Progenitor cell of endocrine pancreas (in vitro differentiated cells): Measurements from ENCODE around the gene RREB1. TPM values are rescaled to one million over a fixed set of nuclear protein-coding genes. Genes with fewer than 3 reads are reported as not detected.

Experiments
- DNase-seq: peaks from one replicate; pipeline ENCODE4 v3.0.0; 2021; ENCODE audit warnings: low spot score; ENCODE audit not compliant: unreplicated experiment
- H3K27ac Mint-ChIP-seq: 2 replicates; pipeline ENCODE4 v1.8.0; 2021; ENCODE audit warnings: mild to moderate bottlenecking, moderate library complexity, mixed read lengths
- H3K27me3 Mint-ChIP-seq: 2 replicates; pipeline ENCODE4 v1.8.0; 2021; ENCODE audit warnings: mixed read lengths
- H3K36me3 Mint-ChIP-seq: 2 replicates; pipeline ENCODE4 v1.8.0; 2022; ENCODE audit warnings: mixed read lengths; ENCODE audit not compliant: insufficient read depth
- H3K4me1 Mint-ChIP-seq: 2 replicates; pipeline ENCODE4 v1.8.0; 2021; ENCODE audit warnings: low read depth, mixed read lengths
- H3K4me3 Mint-ChIP-seq: 2 replicates; pipeline ENCODE4 v1.8.0; 2021; ENCODE audit warnings: low read depth, mild to moderate bottlenecking, moderate library complexity, mixed read lengths
- H3K9me3 Mint-ChIP-seq: 2 replicates; pipeline ENCODE4 v1.8.0; 2021; ENCODE audit warnings: low read depth, mixed read lengths
- CTCF ChIP-seq: fragments of 200-600 bp; sonication (generic); IDR thresholded peaks from one replicate; pipeline ENCODE4 v1.5.0; 2021; ENCODE audit warnings: antibody characterized with exemption, mild to moderate bottlenecking; ENCODE audit not compliant: unreplicated experiment
- total RNA-seq: library from RNA; stranded (reverse); gene quantifications from 2 replicates; pipeline ENCODE4 v1.2.1, GENCODE V29; 2021

The RREB1 gene
- total RNA-seq, 1 donor from 2014 or later, result 71.7 TPM

- peaks cover 14% of the 10 kb centered on the region for H3K36me3 Mint-ChIP-seq
- H3K4me3 Mint-ChIP-seq, result no peak overlapping the region
- H3K4me1 Mint-ChIP-seq, result peaks cover 22% of the 10 kb centered on the region
- no peaks in the 10 kb centered on the region for H3K9me3 Mint-ChIP-seq
- H3K27ac Mint-ChIP-seq, result peak overlapping the region; percentile 93
- no peak for DNase-seq
- no peaks in the 10 kb centered on the region for H3K27me3 Mint-ChIP-seq
- TF ChIP-seq CTCF, result no peak
Measured at GRCh38 chr6:7201444-7201731, 93.6 kb downstream of the RREB1 start.

GRCh38 chr6:7201732-7202541, 94.2 kb downstream of the RREB1 start:
- no peaks in the 10 kb centered on the region for H3K9me3 Mint-ChIP-seq
- H3K36me3 Mint-ChIP-seq, result peaks cover 16% of the 10 kb centered on the region
- no peak for TF ChIP-seq CTCF
- no peak overlapping the region for H3K4me3 Mint-ChIP-seq
- peaks cover 22% of the 10 kb centered on the region for H3K4me1 Mint-ChIP-seq
- peak overlapping the region; percentile 93 for H3K27ac Mint-ChIP-seq
- H3K27me3 Mint-ChIP-seq, result no peaks in the 10 kb centered on the region
- no peak for DNase-seq

GRCh38 chr6:7202950-7203349, 95.2 kb downstream of the RREB1 start:
- no peak for DNase-seq
- Mint-ChIP-seq H3K4me3 (no peak overlapping the region), H3K9me3 (no peaks in the 10 kb centered on the region), H3K36me3 (peaks cover 18% of the 10 kb centered on the region), H3K27ac (peak overlapping the region; percentile 8), H3K27me3 (no peaks in the 10 kb centered on the region), H3K4me1 (peaks cover 22% of the 10 kb centered on the region)
- TF ChIP-seq CTCF, result no peak

- no peak for DNase-seq
- H3K27ac Mint-ChIP-seq, result no peak overlapping the region
- H3K4me3 Mint-ChIP-seq, result no peak overlapping the region
- H3K36me3 Mint-ChIP-seq, result peaks cover 18% of the 10 kb centered on the region
- no peak for TF ChIP-seq CTCF
- peaks cover 18% of the 10 kb centered on the region for H3K4me1 Mint-ChIP-seq
- H3K27me3 Mint-ChIP-seq, result no peaks in the 10 kb centered on the region
- H3K9me3 Mint-ChIP-seq, result no peaks in the 10 kb centered on the region
Measured at GRCh38 chr6:7203939-7204338, 96.2 kb downstream of the RREB1 start.

GRCh38 chr6:7204726-7205125, 97.0 kb downstream of the RREB1 start:
- Mint-ChIP-seq H3K9me3 (no peaks in the 10 kb centered on the region), H3K36me3 (peaks cover 18% of the 10 kb centered on the region), H3K4me3 (no peak overlapping the region), H3K4me1 (peaks cover 12% of the 10 kb centered on the region), H3K27me3 (no peaks in the 10 kb centered on the region), H3K27ac (no peak overlapping the region)
- no peak for TF ChIP-seq CTCF
- DNase-seq, result no peak
